ENCODE results near the gene CACNA1E. TPM values are rescaled to one million over a fixed set of nuclear protein-coding genes. Genes with fewer than 3 reads are reported as not detected.

Gene CACNA1E
- total and polyA plus RNA-seq, 2 of the 4 experiments (the other 2 are of a cell fraction) = not detected

GRCh38 chr1:181551249-181551648, 67.9 kb downstream of the CACNA1E start:
- Histone ChIP-seq H2AFZ (replicated peaks; ENCODE audit: low read length, poor library complexity) (no peak overlapping the region), H3K4me2 (ENCODE audit: low read depth, low read length) (no peak overlapping the region), H3K18ac (ENCODE audit: low read depth, low read length) (no peak overlapping the region), H3K79me1 (ENCODE audit: low read depth in 1 of 2, low read length in 2 of 2) (no peaks in the 10 kb centered on the region), H2AK5ac (ENCODE audit: low read depth, low read length) (no peak overlapping the region), H3K9me1 (ENCODE audit: insufficient read depth, low read length) (no peaks in the 10 kb centered on the region), H2BK20ac (ENCODE audit: low read depth, low read length) (no peak overlapping the region), H3K27ac (ENCODE audit: insufficient read depth, low read length) (no peak overlapping the region), H3K23ac (ENCODE audit: low read depth, low read length) (no peak overlapping the region), H3K4me3 (ENCODE audit: insufficient read depth, low read depth, low read length) (no peak overlapping the region), H3K27me3 (ENCODE audit: control insufficient read depth, insufficient read depth, low read length) (no peaks in the 10 kb centered on the region), H2BK5ac (ENCODE audit: low read depth, low read length, poor library complexity, severe bottlenecking) (no peak overlapping the region), H3K56ac (ENCODE audit: extremely low read depth, insufficient read depth, low read length) (no peak overlapping the region), H4K91ac (ENCODE audit: insufficient read depth, low read depth, low read length) (no peak overlapping the region), H3K9me3 (ENCODE audit: control insufficient read depth, insufficient read depth, low read length) (no peaks in the 10 kb centered on the region), H3K9ac (ENCODE audit: low read depth, low read length) (no peak overlapping the region), H4K8ac (ENCODE audit: low read depth in 2 of 2, low read length in 2 of 2) (no peak overlapping the region), H2AK9ac (replicated peaks; ENCODE audit: low read depth, low read length, poor library complexity) (no peak overlapping the region), H3K14ac (replicated peaks; ENCODE audit: low read depth, low read length) (no peak overlapping the region), H3K4me1 (ENCODE audit: control insufficient read depth, insufficient read depth, low read length) (no peaks in the 10 kb centered on the region), H2BK120ac (ENCODE audit: low read depth, low read length) (no peak overlapping the region), H3K4ac (ENCODE audit: low read depth, low read length) (no peak overlapping the region), H4K5ac (ENCODE audit: low read depth, low read length) (no peak overlapping the region), H3K36me3 (ENCODE audit: control insufficient read depth, insufficient read depth, low read length) (no peaks in the 10 kb centered on the region), H2BK15ac (ENCODE audit: low read depth, low read length) (no peak overlapping the region), H4K20me1 (ENCODE audit: insufficient read depth, low read length) (no peaks in the 10 kb centered on the region)
- WGBS, 2 experiments (ENCODE audit: extremely low coverage in 2 of 2, insufficient read length in 1 of 2) = 0% methylated on average over 2 of the region's 6 CpGs; no CpG with 5 or more reads in 1 of the 2 experiments
- TF ChIP-seq CEBPB (IDR thresholded peaks at IDR 0.05; ENCODE audit: low read depth, low read length) (no peak), FOS (IDR thresholded peaks at IDR 0.05; ENCODE audit: low read depth, low read length) (no peak), NFE2L2 (IDR thresholded peaks at IDR 0.05; ENCODE audit: low read depth, low read length) (no peak)
- dilution Hi-C loops (cut with HindIII; ENCODE audit: low sequenced_read_pairs, unreplicated experiment) (no loop called here), intact Hi-C loops (cut with micrococcal nuclease) (no loop called here), in situ Hi-C loops (cut with MboI; ENCODE audit: low sequenced_read_pairs) (no loop called here)
- BruUV-seq (replicated peaks) = no TSS peak
- no peak for DNase-seq
- peak; percentile 35; the same call in 1 of the 2 replicates for ATAC-seq (ENCODE audit: low read depth)
- ChIA-PET POLR2A (ENCODE audit: unreplicated experiment) (no interaction called here), CTCF (no interaction called here)

All from IMR-90 (cell line).